Head of caudate nucleus (tissue), 42 donors: ENCODE results near the gene AMN.
A peak's percentile ranks its signal among the peaks of the same experiment; 100 is the strongest.

Experiments used
- DNase-seq, 42 donors: peaks; one replicate each; pipeline versions ENCODE4 v3.0.0 to v3.0.0-alpha.2; 2020 to 2021; ENCODE audit warnings: mixed read lengths in 7 of 42
- intact Hi-C: fragments of 100-400 bp; cut with DNase I; formaldehyde crosslinking; loops from one replicate; pipeline ENCODE4 v1.15.0; 2022

The AMN gene

GRCh38 chr14:102970496-102970895, 48.0 kb downstream of the AMN start:
- no peak for DNase-seq
- intact Hi-C loops, result no loop called here

- DNase-seq, result no peak
- intact Hi-C loops, result no loop called here
These were observed 48.9 kb downstream of the AMN start for GRCh38 chr14:102971314-102971713.

DNA sequence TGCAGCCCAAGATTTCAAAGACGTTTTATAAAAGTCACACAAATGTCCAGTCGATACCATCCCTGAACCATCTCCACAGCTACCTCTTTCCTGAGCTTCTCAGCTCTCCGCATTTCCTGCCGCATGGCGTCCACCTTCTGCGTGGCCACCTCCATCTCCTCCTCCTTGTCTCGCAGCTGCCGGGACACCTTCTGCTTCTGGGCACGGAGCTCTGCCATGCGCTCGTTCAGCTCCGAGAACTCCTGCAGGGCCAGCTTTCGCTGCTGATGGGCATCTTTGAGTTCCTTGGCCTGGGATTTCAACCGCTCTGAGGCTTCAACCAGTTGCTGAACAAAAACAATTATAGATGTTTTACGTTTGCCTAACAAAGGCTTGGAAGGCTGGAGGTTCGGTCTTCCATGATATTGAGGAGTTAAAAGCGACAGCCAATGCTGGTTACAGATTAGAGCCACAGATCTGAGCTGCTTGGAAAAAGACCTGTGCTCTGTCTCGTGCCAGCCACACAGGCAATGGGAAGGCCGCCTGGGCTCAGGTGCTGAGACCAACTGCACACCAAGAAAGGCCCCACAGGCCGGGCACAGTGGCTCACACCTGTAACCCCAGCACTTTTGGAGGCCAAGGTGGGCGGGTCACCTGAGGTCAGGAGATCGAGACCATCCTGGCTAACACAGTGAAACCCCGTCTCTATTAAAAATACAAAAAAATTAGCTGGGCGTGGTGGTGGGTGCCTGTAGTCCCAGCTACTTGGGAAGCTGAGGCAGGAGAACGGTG, 49.6 kb downstream of the AMN start:
- intact Hi-C loops, result no loop called here
- no peak for DNase-seq

GRCh38 chr14:102973706-102974285, 51.3 kb downstream of the AMN start:
- intact Hi-C loops, result no loop called here
- no peak for DNase-seq

DNA sequence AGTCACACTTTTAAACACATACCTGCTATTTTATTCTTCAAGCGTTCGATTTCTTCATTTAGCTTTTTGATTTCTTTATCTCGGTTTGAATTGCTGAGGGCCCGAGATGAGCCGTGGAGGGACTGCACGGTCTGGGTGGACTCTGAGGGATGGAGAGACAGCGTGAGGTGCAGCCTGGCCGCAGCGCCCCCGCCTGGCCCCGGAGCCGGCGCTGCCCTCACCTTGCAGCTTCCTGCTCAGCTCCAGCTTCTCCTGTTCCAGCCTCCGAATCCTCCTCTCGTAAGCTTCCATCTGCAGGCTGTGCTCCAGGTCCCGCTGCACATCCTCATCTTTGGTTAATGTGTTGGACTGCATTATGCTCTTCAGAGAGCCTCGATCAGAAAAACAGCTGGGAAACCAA, 53.2 kb downstream of the AMN start:
- intact Hi-C loops, result no loop called here
- DNase-seq, result no peak

GRCh38 chr14:102977475-102977874, 55.0 kb downstream of the AMN start:
- DNase-seq, result peak in 6 of 42 donors; percentile 32 to 58 (median 42)
- intact Hi-C loops, result no loop called here

DNA sequence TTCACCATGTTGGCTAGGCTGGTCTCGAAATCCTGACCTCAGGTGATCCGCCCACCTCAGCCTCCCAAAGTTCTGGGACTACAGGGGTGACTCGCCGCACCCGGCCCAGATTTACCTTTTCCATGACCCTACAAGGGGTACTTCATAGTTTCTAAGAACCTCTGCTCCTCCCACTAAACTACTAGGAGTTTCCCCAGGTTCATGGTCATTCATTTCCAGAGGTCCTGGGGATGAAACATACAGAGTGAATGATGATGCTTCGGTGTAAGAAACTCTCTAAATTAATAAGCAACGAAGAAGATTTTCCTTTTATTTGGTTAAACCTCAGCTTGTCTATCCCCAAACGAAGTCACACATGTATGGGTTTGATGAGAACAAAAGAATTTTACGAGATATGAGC, 56.9 kb downstream of the AMN start:
- no peak for DNase-seq
- intact Hi-C loops, result no loop called here

DNA sequence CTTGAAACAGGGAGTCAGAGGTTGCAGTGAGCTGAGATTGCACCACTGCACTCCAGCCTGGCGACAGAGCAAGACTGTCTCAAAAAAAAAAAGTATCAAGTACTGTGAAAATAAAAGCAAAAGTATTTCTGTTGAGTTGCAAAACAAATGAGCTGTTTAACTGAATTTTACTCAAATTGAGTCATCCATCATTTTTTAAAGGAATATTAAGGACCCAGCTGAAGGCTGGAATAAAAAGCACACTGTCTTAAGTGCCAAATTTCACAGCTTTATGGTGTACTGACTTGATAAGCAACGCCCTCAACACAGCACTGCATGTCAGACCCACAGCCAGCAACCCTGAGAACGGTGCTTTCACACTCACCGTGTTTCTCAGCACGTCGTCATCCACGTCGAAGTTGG, 57.9 kb downstream of the AMN start:
- intact Hi-C loops, result no loop called here
- DNase-seq, result no peak
